Memory B cell (primary cell): Measurements from ENCODE around the gene NOD2.

Experiments
- ATAC-seq: fragments of 150-1000 bp; cut with Tn5 transposase; 2 replicates; pipeline ENCODE4 v1.10.0; 2021; ENCODE audit warnings: low read depth, mild to moderate bottlenecking, moderate library complexity
- DNase-seq, 2 donors: peaks; one replicate each; pipeline ENCODE4 v3.0.0; 2022; ENCODE audit warnings: low spot score in 2 of 2
- H3K27ac Mint-ChIP-seq: one replicate; pipeline ENCODE4 v1.8.0; 2022; ENCODE audit warnings: mild to moderate bottlenecking, moderate library complexity, mixed read lengths
- H3K27me3 Mint-ChIP-seq: one replicate; pipeline ENCODE4 v1.8.0; 2022; ENCODE audit warnings: mixed read lengths
- H3K36me3 Mint-ChIP-seq: one replicate; pipeline ENCODE4 v1.8.0; 2022; ENCODE audit warnings: mild to moderate bottlenecking, mixed read lengths
- H3K4me1 Mint-ChIP-seq: one replicate; pipeline ENCODE4 v1.8.0; 2022; ENCODE audit warnings: mixed read lengths
- H3K4me3 Mint-ChIP-seq: one replicate; pipeline ENCODE4 v1.8.0; 2022; ENCODE audit warnings: mild to moderate bottlenecking, moderate library complexity, mixed read lengths
- H3K9me3 Mint-ChIP-seq: one replicate; pipeline ENCODE4 v1.8.0; 2022; ENCODE audit warnings: mixed read lengths

NOD2 gene

DNA sequence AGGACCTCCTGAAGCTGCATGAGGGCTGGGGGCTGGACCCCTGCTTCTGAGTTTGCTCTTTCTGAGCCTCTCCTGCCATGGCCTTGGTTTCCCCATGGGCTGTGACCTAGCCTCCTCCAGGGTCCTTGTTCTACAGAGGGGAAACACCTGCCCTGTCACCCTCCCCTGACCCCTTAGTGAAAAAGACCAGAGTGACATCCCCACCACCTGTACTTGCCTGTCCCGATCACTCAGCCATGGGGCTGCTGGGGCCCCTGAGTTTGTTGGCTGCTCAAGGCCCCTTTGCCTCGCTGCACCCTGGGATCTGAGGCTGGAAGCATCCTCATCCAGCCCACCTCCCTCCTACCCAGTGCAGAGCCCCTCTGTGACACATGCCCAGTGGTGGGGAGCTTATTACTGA lies 800 bp downstream of the NOD2 start:
- H3K4me3 Mint-ChIP-seq, result peak overlapping the region; percentile 71
- H3K36me3 Mint-ChIP-seq, result no peaks in the 10 kb centered on the region
- ATAC-seq, result no peak
- no peaks in the 10 kb centered on the region for H3K9me3 Mint-ChIP-seq
- peaks cover 46% of the 10 kb centered on the region for H3K4me1 Mint-ChIP-seq
- H3K27ac Mint-ChIP-seq, result no peak overlapping the region
- peaks cover 7% of the 10 kb centered on the region for H3K27me3 Mint-ChIP-seq
- no peak for DNase-seq

DNA sequence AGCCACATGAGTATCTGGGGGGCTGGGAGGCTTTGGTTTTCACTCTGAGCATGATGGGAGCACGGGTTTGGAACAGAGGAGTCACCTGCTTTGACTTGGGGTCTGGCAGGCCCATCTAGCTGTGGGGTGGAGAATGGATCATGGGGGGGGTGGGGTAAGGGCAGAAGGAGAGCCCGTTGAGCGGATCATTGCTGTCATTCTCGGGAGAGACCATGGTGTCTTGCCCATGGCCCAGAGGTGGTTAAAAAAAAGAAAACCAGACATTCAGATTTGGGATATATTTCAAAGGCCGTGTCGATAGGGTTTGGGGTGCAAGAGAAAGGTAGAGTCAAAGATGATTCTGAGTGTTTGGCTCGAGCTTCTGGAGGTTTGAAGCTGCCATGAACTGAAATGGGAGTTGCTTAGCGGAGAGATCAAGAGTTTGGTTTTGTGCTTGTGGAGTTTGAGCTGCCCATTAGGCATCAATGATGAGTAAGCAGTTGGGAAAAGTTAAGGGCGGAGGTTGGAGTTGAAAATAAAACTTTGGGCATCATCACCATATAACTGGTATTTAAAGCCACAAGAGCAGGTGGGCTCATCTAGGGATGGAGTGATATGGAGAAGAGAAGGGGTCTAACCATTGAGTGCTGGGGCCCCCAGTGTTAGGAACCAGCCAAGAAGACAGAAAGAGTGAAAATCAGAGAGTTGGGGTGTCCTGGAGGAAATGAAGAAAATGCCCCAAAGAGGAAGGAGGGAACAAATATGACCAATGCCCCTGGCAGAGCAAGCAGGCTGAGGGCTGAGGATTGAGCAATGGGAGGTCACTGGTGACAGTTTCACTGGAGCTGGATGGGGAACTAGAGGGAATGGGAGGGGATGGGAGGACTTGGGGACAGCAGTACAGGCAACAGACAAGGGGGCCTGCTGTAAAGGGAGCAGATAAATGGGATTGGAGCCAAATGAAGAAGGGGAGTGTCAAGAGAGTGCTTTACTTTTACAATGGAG lies 1.9 kb downstream of the NOD2 start:
- Mint-ChIP-seq H3K9me3 (no peaks in the 10 kb centered on the region), H3K27me3 (peaks cover 7% of the 10 kb centered on the region), H3K4me1 (peaks cover 50% of the 10 kb centered on the region), H3K4me3 (no peak overlapping the region), H3K36me3 (no peaks in the 10 kb centered on the region), H3K27ac (peak overlapping the region; percentile 19)
- no peak for DNase-seq
- ATAC-seq, result no peak

- DNase-seq (no peak), ATAC-seq (no peak)
- peaks cover 50% of the 10 kb centered on the region for H3K4me1 Mint-ChIP-seq
- H3K36me3 Mint-ChIP-seq, result no peaks in the 10 kb centered on the region
- peaks cover 7% of the 10 kb centered on the region for H3K27me3 Mint-ChIP-seq
- H3K4me3 Mint-ChIP-seq, result peak overlapping the region; percentile 12
- H3K27ac Mint-ChIP-seq, result peak overlapping the region; percentile 19
- no peaks in the 10 kb centered on the region for H3K9me3 Mint-ChIP-seq
These were observed 2.7 kb downstream of the NOD2 start for GRCh38 chr16:50696126-50696525.

DNA sequence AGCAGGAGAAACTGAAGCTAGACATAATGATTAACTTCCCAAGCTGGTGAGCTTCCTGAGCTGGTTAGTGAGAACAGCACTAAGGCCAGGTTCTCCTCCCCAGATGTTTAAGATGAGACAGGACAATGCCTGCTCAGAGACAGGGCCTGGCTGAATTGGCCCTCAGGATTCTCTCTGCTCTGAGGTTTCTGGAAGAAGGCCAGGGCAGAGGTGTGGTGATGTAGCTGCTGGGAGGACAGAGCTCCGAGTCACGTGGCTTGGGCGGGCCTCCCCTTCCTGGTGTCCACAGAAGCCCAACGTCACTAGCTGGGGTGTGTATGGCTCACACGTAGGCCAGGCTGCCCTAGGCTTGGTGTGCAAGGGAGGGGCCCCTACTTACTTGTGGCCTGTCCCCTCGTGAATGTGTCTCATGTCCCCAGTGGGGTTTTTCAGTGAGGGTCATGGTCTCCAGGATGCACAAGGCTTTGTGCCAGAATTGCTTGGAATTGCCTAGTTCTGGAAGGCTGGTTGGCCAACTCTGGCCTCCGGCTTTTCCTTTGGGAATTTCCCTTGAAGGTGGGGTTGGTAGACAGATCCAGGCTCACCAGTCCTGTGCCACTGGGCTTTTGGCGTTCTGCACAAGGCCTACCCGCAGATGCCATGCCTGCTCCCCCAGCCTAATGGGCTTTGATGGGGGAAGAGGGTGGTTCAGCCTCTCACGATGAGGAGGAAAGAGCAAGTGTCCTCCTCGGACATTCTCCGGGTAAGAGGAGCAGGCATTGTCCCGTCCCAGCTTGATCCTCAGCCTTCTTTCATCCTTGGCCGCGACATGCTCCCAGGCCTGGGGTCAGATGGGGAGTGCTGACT lies 3.4 kb downstream of the NOD2 start:
- DNase-seq (no peak), ATAC-seq (peak; percentile 16)
- Mint-ChIP-seq H3K27ac (peak overlapping the region; percentile 92), H3K4me3 (no peak overlapping the region), H3K4me1 (peaks cover 50% of the 10 kb centered on the region), H3K9me3 (no peaks in the 10 kb centered on the region), H3K36me3 (no peaks in the 10 kb centered on the region), H3K27me3 (peaks cover 7% of the 10 kb centered on the region)

DNA sequence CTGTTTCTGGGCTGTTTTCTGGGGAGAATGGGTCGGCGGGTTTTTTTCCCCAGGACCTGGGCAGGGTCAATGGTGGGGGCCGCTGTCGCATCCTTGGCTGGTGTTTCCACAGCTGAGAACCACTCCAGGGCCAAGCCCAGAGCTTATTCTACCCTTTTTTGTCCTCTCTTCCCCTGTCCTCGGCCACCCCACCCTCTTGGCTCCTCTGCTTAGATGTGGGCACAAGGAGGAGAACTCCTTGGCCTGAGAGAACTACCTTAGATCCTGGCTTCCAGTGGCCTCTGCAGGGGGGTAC lies 4.0 kb downstream of the NOD2 start:
- Mint-ChIP-seq H3K27ac (peak overlapping the region; percentile 92), H3K27me3 (peaks cover 6% of the 10 kb centered on the region), H3K9me3 (no peaks in the 10 kb centered on the region), H3K4me3 (peak overlapping the region; percentile 90), H3K4me1 (peaks cover 47% of the 10 kb centered on the region), H3K36me3 (no peaks in the 10 kb centered on the region)
- no peak for ATAC-seq
- DNase-seq, result no peak

- DNase-seq (peak; percentile 32 to 48), ATAC-seq (peak; percentile 74)
- H3K4me3 Mint-ChIP-seq, result peak overlapping the region; percentile 90
- H3K9me3 Mint-ChIP-seq, result no peaks in the 10 kb centered on the region
- no peaks in the 10 kb centered on the region for H3K27me3 Mint-ChIP-seq
- peak overlapping the region; percentile 92 for H3K27ac Mint-ChIP-seq
- H3K36me3 Mint-ChIP-seq, result no peaks in the 10 kb centered on the region
- peaks cover 39% of the 10 kb centered on the region for H3K4me1 Mint-ChIP-seq
These were observed 4.7 kb downstream of the NOD2 start for GRCh38 chr16:50697881-50698767.

DNA sequence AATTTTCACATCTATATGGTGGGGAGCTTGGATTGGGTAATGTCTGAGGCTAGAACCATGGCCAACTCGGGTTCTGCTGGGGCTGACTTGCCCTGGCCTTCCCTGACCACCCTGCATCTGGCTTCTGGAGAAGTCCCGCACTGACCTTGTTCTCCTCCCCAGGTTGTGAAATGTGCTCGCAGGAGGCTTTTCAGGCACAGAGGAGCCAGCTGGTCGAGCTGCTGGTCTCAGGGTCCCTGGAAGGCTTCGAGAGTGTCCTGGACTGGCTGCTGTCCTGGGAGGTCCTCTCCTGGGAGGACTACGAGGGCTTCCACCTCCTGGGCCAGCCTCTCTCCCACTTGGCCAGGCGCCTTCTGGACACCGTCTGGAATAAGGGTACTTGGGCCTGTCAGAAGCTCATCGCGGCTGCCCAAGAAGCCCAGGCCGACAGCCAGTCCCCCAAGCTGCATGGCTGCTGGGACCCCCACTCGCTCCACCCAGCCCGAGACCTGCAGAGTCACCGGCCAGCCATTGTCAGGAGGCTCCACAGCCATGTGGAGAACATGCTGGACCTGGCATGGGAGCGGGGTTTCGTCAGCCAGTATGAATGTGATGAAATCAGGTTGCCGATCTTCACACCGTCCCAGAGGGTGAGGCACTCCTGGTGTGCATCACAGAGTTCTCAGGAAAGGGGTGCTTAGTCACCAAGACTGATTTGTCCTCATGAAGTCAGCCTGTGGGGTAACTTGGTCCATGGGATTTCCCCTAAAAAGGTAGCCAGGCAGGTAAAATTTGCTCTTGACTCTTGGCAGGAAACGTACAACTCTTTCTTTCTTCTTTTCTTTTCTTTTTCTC lies 6.1 kb downstream of the NOD2 start:
- H3K4me3 Mint-ChIP-seq, result no peak overlapping the region
- no peaks in the 10 kb centered on the region for H3K27me3 Mint-ChIP-seq
- no peak for ATAC-seq
- H3K9me3 Mint-ChIP-seq, result peaks cover 4% of the 10 kb centered on the region
- DNase-seq, result no peak
- peaks cover 31% of the 10 kb centered on the region for H3K4me1 Mint-ChIP-seq
- peaks cover 2% of the 10 kb centered on the region for H3K36me3 Mint-ChIP-seq
- H3K27ac Mint-ChIP-seq, result peak overlapping the region; percentile 45

DNA sequence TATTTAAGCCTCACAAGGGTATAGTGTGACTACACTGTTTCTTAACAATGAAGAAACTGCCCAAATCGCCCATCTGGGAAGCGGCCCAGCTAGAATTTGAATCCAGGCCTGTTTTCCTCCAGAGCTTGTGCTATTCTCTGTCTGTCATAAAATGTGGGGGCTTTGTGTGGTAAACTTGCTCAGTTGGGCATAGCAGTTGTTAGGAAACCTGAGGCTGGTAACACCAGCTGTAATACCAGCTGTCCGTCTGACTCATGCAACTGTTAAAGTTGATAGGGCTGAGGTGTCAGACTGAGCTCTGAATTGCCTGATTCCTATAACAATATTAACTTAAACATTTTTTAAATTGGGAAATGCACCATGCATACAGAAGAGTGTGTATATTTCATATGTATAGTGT lies 9.3 kb downstream of the NOD2 start:
- DNase-seq, result no peak
- Mint-ChIP-seq H3K4me1 (peaks cover 13% of the 10 kb centered on the region), H3K36me3 (peaks cover 12% of the 10 kb centered on the region), H3K27me3 (no peaks in the 10 kb centered on the region), H3K4me3 (no peak overlapping the region), H3K27ac (no peak overlapping the region), H3K9me3 (peaks cover 14% of the 10 kb centered on the region)
- no peak for ATAC-seq

DNA sequence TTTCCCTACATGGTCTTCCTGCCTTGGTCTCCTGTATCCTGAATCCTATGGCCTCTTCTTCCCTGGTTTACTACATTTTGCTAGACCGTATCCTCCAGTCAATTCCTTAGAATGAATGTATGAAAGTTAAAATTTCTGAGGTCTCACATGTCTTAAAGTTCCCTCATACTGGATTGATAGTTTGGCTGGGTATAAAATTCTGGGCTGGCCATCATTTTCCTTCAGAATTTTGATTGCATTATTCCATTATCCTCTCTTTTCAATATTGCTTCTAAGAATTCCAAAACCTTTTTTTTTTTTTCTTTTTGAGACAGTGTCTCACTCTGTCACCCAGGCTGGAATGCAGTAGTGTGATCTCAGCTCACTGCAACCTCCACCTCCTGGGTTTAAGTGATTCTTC lies 10.8 kb downstream of the NOD2 start:
- H3K4me3 Mint-ChIP-seq, result no peak overlapping the region
- peaks cover 12% of the 10 kb centered on the region for H3K36me3 Mint-ChIP-seq
- DNase-seq (no peak), ATAC-seq (no peak)
- H3K27me3 Mint-ChIP-seq, result no peaks in the 10 kb centered on the region
- peaks cover 8% of the 10 kb centered on the region for H3K4me1 Mint-ChIP-seq
- H3K9me3 Mint-ChIP-seq, result peaks cover 14% of the 10 kb centered on the region
- H3K27ac Mint-ChIP-seq, result no peak overlapping the region

DNA sequence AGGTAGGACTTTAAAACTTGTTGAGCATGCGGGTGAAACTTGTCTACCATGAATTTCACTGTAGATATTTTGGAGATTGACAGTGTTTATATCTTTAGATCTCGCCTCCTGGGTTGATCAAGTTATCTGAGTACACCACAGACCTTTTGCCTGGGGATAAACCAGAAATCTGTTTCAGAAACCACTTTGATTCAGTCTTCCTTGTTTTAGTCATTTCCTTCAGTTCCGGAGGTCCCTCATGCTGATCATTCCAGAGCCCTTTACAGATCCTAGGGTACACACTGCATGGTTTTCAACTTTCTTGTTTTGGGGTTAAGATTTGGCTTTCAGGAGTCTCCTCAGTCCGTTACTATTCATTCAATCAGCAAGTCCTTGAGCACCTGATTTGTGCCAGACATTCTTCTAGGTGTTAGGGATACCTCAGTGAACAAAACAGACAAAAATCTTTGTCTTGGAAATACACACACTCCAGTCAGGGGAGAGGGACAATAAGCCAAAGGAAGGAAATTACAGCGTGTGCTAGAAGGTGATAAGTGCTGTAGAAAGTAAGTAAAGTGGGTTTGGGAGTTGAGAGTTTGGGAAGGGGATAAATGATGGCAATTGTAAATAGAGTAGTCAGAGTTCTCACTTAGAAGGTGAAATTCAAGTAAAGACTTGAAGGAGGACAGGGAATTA lies 12.2 kb downstream of the NOD2 start:
- ATAC-seq (no peak), DNase-seq (no peak)
- no peak overlapping the region for H3K27ac Mint-ChIP-seq
- H3K9me3 Mint-ChIP-seq, result peaks cover 14% of the 10 kb centered on the region
- no peaks in the 10 kb centered on the region for H3K27me3 Mint-ChIP-seq
- peaks cover 12% of the 10 kb centered on the region for H3K36me3 Mint-ChIP-seq
- peaks cover 15% of the 10 kb centered on the region for H3K4me1 Mint-ChIP-seq
- H3K4me3 Mint-ChIP-seq, result no peak overlapping the region

- no peak for ATAC-seq
- Mint-ChIP-seq H3K36me3 (peaks cover 12% of the 10 kb centered on the region), H3K4me1 (peaks cover 15% of the 10 kb centered on the region), H3K4me3 (no peak overlapping the region), H3K27ac (no peak overlapping the region), H3K9me3 (peaks cover 14% of the 10 kb centered on the region), H3K27me3 (no peaks in the 10 kb centered on the region)
- DNase-seq, result no peak
These were observed 12.8 kb downstream of the NOD2 start for GRCh38 chr16:50706250-50706649.

DNA sequence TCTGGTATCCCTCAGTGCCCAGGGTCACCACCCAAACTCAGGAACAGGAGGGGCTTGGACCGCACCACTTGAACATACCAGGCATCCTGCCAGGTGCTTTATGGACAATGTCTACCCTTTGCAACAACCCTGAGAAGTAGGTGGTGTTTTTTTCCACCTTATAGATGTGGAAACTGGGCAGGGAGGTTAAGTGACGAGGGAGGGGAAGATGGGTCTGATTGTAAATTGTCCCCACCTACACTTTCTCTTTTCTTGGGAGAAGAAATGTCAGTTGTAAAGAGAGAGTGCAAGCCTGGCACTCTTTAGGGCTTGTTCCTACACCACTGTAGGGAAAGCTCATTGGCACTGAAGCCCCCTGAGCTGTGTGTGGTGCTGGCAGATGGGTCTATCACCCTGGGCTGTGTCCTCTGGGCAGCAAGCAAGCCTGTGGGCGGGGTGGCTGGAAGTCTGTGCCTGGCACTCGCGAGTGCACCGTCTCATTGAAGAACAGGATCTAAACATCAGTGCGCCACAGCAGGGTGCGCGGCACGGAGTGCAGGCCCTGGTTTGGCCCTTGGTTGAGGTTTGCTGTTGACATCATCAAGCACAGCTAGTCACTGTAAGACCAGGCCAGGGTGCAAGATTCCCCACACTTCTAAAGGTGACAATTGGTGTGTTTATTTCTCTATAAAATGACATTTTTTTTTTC lies 15.1 kb downstream of the NOD2 start:
- Mint-ChIP-seq H3K27ac (no peak overlapping the region), H3K27me3 (no peaks in the 10 kb centered on the region), H3K9me3 (peaks cover 14% of the 10 kb centered on the region), H3K36me3 (peaks cover 12% of the 10 kb centered on the region), H3K4me3 (no peak overlapping the region), H3K4me1 (peaks cover 20% of the 10 kb centered on the region)
- ATAC-seq (no peak), DNase-seq (no peak)
